ENCODE results near the gene ATP6V1C2.

Gene ATP6V1C2

GRCh38 chr2:10832203-10832936, 110.9 kb downstream of the ATP6V1C2 start:
- in situ Hi-C loops (cut with HindIII; ENCODE audit: low sequenced_read_pairs) = no loop called here

GRCh38 chr2:10833021-10833420, 111.6 kb downstream of the ATP6V1C2 start:
- in situ Hi-C loops (cut with HindIII; ENCODE audit: low sequenced_read_pairs) = no loop called here

- in situ Hi-C loops (cut with HindIII; ENCODE audit: low sequenced_read_pairs) = no loop called here
These were observed 112.7 kb downstream of the ATP6V1C2 start for GRCh38 chr2:10834068-10834655.
